H1 (cell line): ENCODE measurements around the gene SHCBP1L. TPM values are rescaled to one million over a fixed set of nuclear protein-coding genes. Genes with fewer than 3 reads are reported as not detected.

Source experiments
- CTCF ChIA-PET: fragments of 300-600 bp; sonication (Branson Sonifier 250); formaldehyde crosslinking; loops from one replicate; lab custom pipeline; 2021; ENCODE audit not compliant: partially characterized antibody; lab: Charles Lee
- POLR2A ChIA-PET: fragments of 300-600 bp; sonication (Branson Sonifier 250); formaldehyde crosslinking; loops from one replicate; lab custom pipeline; 2021; ENCODE audit warnings: inconsistent platforms; ENCODE audit not compliant: partially characterized antibody; lab: Charles Lee
- DNase-seq, 2 experiments: peaks; one replicate each; pipeline versions ENCODE4 v3.0.0 to v3.0.0-alpha.2; 2010 to 2022; ENCODE audit warnings: low spot score in 2 of 2, low read depth in 1 of 2, mixed read lengths in 1 of 2
- FAIRE-seq: peaks from 2 replicates; lab custom pipeline; 2011; peaks lifted over from hg19 to GRCh38; lab: Jason Lieb, UNC
- H2AFZ ChIP-seq: 2 replicates; pipeline ENCODE4 v1.8.1; 2012; ENCODE audit warnings: low read length, inconsistent platforms
- H2AK5ac ChIP-seq: 2 replicates; pipeline ENCODE4 v1.6.1; 2013; ENCODE audit warnings: low read depth, low read length
- H2BK120ac ChIP-seq: replicated peaks from 2 replicates; pipeline ENCODE3; 2013; ENCODE audit warnings: low read depth, low read length, inconsistent platforms
- H2BK12ac ChIP-seq: 2 replicates; pipeline ENCODE4 v1.6.1; 2013; ENCODE audit warnings: low read depth, low read length
- H2BK15ac ChIP-seq: 2 replicates; pipeline ENCODE4 v1.6.1; 2013; ENCODE audit warnings: low read length
- H2BK20ac ChIP-seq: 2 replicates; pipeline ENCODE4 v1.6.1; 2013; ENCODE audit warnings: low read length
- H2BK5ac ChIP-seq: 2 replicates; pipeline ENCODE4 v1.6.1; 2013; ENCODE audit warnings: low read depth, low read length
- H3K14ac ChIP-seq: 2 replicates; pipeline ENCODE4 v1.6.1; 2013; ENCODE audit warnings: inconsistent platforms; ENCODE audit not compliant: insufficient read length
- H3K18ac ChIP-seq: 2 replicates; pipeline ENCODE4 v1.6.1; 2013; ENCODE audit warnings: low read length; ENCODE audit errors: extremely low read depth
- H3K23ac ChIP-seq: 2 replicates; pipeline ENCODE4 v1.6.1; 2013; ENCODE audit warnings: inconsistent platforms; ENCODE audit not compliant: insufficient read length
- H3K23me2 ChIP-seq: 2 replicates; pipeline ENCODE4 v1.6.1; 2013; ENCODE audit warnings: low read depth, low read length
- H3K27ac ChIP-seq: 2 replicates; pipeline ENCODE4 v1.6.1; 2011; ENCODE audit warnings: low read depth, low read length, inconsistent platforms
- H3K27me3 ChIP-seq, 4 experiments: replicated peaks in 1 of 4; 1 replicate in 1 of 4; 2 replicates in 3 of 4; pipeline versions ENCODE4 v1.6.1 to v1.8.1; 2011 to 2013; ENCODE audit warnings: low read length in 3 of 4, mild to moderate bottlenecking in 3 of 4, inconsistent platforms in 2 of 4, mixed read lengths in 2 of 4, moderate library complexity in 1 of 4; ENCODE audit not compliant: control insufficient read depth in 3 of 4, insufficient read depth in 3 of 4; ENCODE audit errors: extremely low read depth in 1 of 4
- H3K36me3 ChIP-seq, 4 experiments: 2 replicates each; pipeline versions ENCODE4 v1.6.1 to v1.8.1; 2011 to 2013; ENCODE audit warnings: mild to moderate bottlenecking in 4 of 4, low read length in 3 of 4, moderate library complexity in 2 of 4, control low read depth in 1 of 4, inconsistent platforms in 1 of 4; ENCODE audit not compliant: insufficient read depth in 4 of 4, control insufficient read depth in 2 of 4
- H3K4ac ChIP-seq: replicated peaks from 2 replicates; pipeline ENCODE3; 2013; ENCODE audit warnings: low read length, low read depth, mixed read lengths, inconsistent platforms; ENCODE audit not compliant: insufficient read length
- H3K4me1 ChIP-seq, 4 experiments: replicated peaks in 1 of 4; 1 replicate in 1 of 4; 2 replicates in 3 of 4; pipeline versions ENCODE4 v1.6.1 to v1.8.1; 2011 to 2013; ENCODE audit warnings: low read length in 3 of 4, inconsistent platforms in 2 of 4, mixed read lengths in 1 of 4; ENCODE audit not compliant: insufficient read depth in 4 of 4, control insufficient read depth in 3 of 4
- H3K4me2 ChIP-seq, 2 experiments: 2 replicates each; pipeline versions ENCODE4 v1.6.1 to v1.8.1; 2011 to 2013; ENCODE audit warnings: low read depth in 2 of 2, low read length in 2 of 2, control low read depth in 1 of 2, inconsistent platforms in 1 of 2, mild to moderate bottlenecking in 1 of 2; ENCODE audit not compliant: insufficient read depth in 1 of 2
- H3K4me3 ChIP-seq, 4 experiments: fragments of 200-600, 300-600 bp in 1 of 4; sonication (generic), shearing (Covaris generic), sonication (Bioruptor Twin) in 1 of 4; 2 replicates each; pipeline versions ENCODE4 v1.5.1 to v1.8.1; 2011 to 2016; ENCODE audit warnings: low read length in 4 of 4, low read depth in 3 of 4, control low read depth in 2 of 4, inconsistent platforms in 2 of 4, mild to moderate bottlenecking in 2 of 4, mixed read lengths in 1 of 4, moderate library complexity in 1 of 4; ENCODE audit not compliant: insufficient read depth in 2 of 4; ENCODE audit errors: extremely low read depth in 1 of 4
- H3K56ac ChIP-seq: replicated peaks from 2 replicates; pipeline ENCODE3; 2013; ENCODE audit warnings: low read depth, mild to moderate bottlenecking, mixed read lengths, low read length, inconsistent platforms; ENCODE audit not compliant: insufficient read length
- H3K79me1 ChIP-seq: 2 replicates; pipeline ENCODE4 v1.6.1; 2013; ENCODE audit warnings: low read depth, low read length, control low read depth
- H3K79me2 ChIP-seq, 2 experiments: 2 replicates each; pipeline versions ENCODE4 v1.6.1 to v1.8.1; 2012 to 2013; ENCODE audit warnings: low read length in 2 of 2, mild to moderate bottlenecking in 2 of 2, inconsistent platforms in 1 of 2; ENCODE audit not compliant: insufficient read depth in 2 of 2, control insufficient read depth in 1 of 2
- H3K9ac ChIP-seq, 4 experiments: replicated peaks in 1 of 4; 1 replicate in 1 of 4; 2 replicates in 3 of 4; pipeline versions ENCODE4 v1.6.1 to v1.8.1; 2011 to 2013; ENCODE audit warnings: low read depth in 3 of 4, low read length in 3 of 4, control low read depth in 2 of 4, mild to moderate bottlenecking in 2 of 4, moderate library complexity in 2 of 4, inconsistent platforms in 1 of 4; ENCODE audit errors: extremely low read depth in 1 of 4
- H3K9me3 ChIP-seq, 2 experiments: 2 replicates each; pipeline versions ENCODE4 v1.6.1 to v1.8.1; 2012 to 2013; ENCODE audit warnings: mild to moderate bottlenecking in 2 of 2, moderate library complexity in 2 of 2, control low read depth in 1 of 2, inconsistent platforms in 1 of 2, low read depth in 1 of 2, low read length in 1 of 2, mixed read lengths in 1 of 2; ENCODE audit not compliant: insufficient read depth in 2 of 2
- H4K20me1 ChIP-seq, 2 experiments: replicated peaks in 1 of 2; 2 replicates each; pipeline versions ENCODE3 to v1.8.1; 2011 to 2013; ENCODE audit warnings: inconsistent platforms in 2 of 2, low read length in 2 of 2, mild to moderate bottlenecking in 1 of 2; ENCODE audit not compliant: insufficient read depth in 2 of 2, control insufficient read depth in 1 of 2
- H4K5ac ChIP-seq: 2 replicates; pipeline ENCODE4 v1.6.1; 2013; ENCODE audit warnings: low read length, low read depth, mixed read lengths, inconsistent platforms; ENCODE audit not compliant: insufficient read length
- H4K8ac ChIP-seq: 2 replicates; pipeline ENCODE4 v1.8.0; 2013; ENCODE audit warnings: mild to moderate bottlenecking, moderate library complexity, low read length, inconsistent platforms; ENCODE audit not compliant: insufficient read depth; ENCODE audit errors: extremely low read depth
- H4K91ac ChIP-seq: replicated peaks from 2 replicates; pipeline ENCODE3; 2013; ENCODE audit warnings: low read length, mixed read lengths, inconsistent platforms; ENCODE audit not compliant: insufficient read length
- POU5F1 ChIP-seq: IDR thresholded peaks from 2 replicates; pipeline ENCODE4 v1.6.1; 2011; ENCODE audit warnings: low read depth, mild to moderate bottlenecking, low read length, moderate library complexity
- SP2 ChIP-seq: IDR thresholded peaks from 2 replicates; pipeline ENCODE4 v1.6.1; 2012; ENCODE audit warnings: mild to moderate bottlenecking, low read length, inconsistent platforms
- SRF ChIP-seq: IDR thresholded peaks from 2 replicates; pipeline ENCODE4 v1.6.1; 2011; ENCODE audit warnings: mild to moderate bottlenecking, low read depth, low read length, moderate library complexity
- WGBS, 2 experiments: shearing (Covaris generic) in 1 of 2; methylation state at CpG; one replicate each; pipeline versions ENCODE4 v1.1.6 to v1.1.7; 2013 to 2015; ENCODE audit warnings: low lambda C conversion rate in 2 of 2, mixed read lengths in 2 of 2, inconsistent platforms in 1 of 2, low coverage in 1 of 2, missing lambda C conversion rate in 1 of 2; ENCODE audit not compliant: insufficient replicate concordance in 2 of 2, insufficient coverage in 1 of 2, insufficient read length in 1 of 2; ENCODE audit errors: extremely low coverage in 1 of 2, missing lambda C conversion rate in 1 of 2; 5-methylcytosine and 5-hydroxymethylcytosine counted together
- polyA plus RNA-seq, 7 experiments: library from polyadenylated mRNA; depleted of rRNA in 3 of 7; stranded (reverse) in 5 of 7; unstranded in 2 of 7; fragments of >200 nt in 5 of 7; fragments of 200-250 nt in 2 of 7; gene quantifications; 1 replicate in 5 of 7; 2 replicates in 1 of 7; 4 replicates in 1 of 7; pipeline versions ENCODE4 v1.2.1 to v1.2.3, GENCODE V29; 2011 to 2013; ENCODE audit warnings: missing spikeins in 2 of 7, mixed read lengths in 2 of 7
- total RNA-seq: library from RNA; stranded (reverse); fragmentation: NEBNext Ultra II Directional; extraction: Animal tissue kit (Norgen Biotek cat#: 25700); gene quantifications from 2 replicates; pipeline ENCODE4 v1.2.1, GENCODE V29; 2021

The SHCBP1L gene
- total and polyA plus RNA-seq, 2 of the 8 experiments (the other 6 are each of a cell fraction or from before 2014, with no cell fraction given), result not detected

- H3K27me3 ChIP-seq, result no peaks in the 10 kb centered on the region
- DNase-seq (no peak), FAIRE-seq (no peak)
- H3K4me2 ChIP-seq, result no peak overlapping the region
- H3K27ac ChIP-seq, result no peak overlapping the region
- H3K4me3 ChIP-seq, result no peak overlapping the region
- no peak overlapping the region for H2BK120ac ChIP-seq
- no peak overlapping the region for H3K23ac ChIP-seq
- no peak overlapping the region for H3K14ac ChIP-seq
- H3K23me2 ChIP-seq, result no peaks in the 10 kb centered on the region
- H3K18ac ChIP-seq, result no peak overlapping the region
- H2BK12ac ChIP-seq, result no peak overlapping the region
- no peak overlapping the region for H2BK5ac ChIP-seq
- no peak overlapping the region for H3K9ac ChIP-seq
- H3K4ac ChIP-seq, result no peak overlapping the region
- no peak overlapping the region for H2BK15ac ChIP-seq
- no peaks in the 10 kb centered on the region for H3K79me1 ChIP-seq
- no peak overlapping the region for H4K8ac ChIP-seq
- H3K36me3 ChIP-seq, result no peaks in the 10 kb centered on the region
- TF ChIP-seq SRF, result no peak
- no peak for TF ChIP-seq POU5F1
- TF ChIP-seq SP2, result no peak
- POLR2A ChIA-PET, result no interaction called here
- H2BK20ac ChIP-seq, result no peak overlapping the region
- 85% methylated on average over 3 of the region's 3 CpGs; no CpG with 5 or more reads in 1 of the 2 experiments for WGBS, 2 experiments
- peaks cover 0 to 9% of the 10 kb centered on the region in 2 experiments; a peak in 2 of 4 replicates for H3K9me3 ChIP-seq
- no peak overlapping the region for H2AK5ac ChIP-seq
- no peak overlapping the region for H4K91ac ChIP-seq
- no peak overlapping the region for H4K5ac ChIP-seq
- CTCF ChIA-PET, result interaction anchor here (0.6 kb wide), 1 partner anchor 452 kb away, joined by 3 read pairs; no protein-coding TSS in a partner anchor
- no peak overlapping the region for H3K56ac ChIP-seq
- no peak overlapping the region for H2AFZ ChIP-seq
- peaks cover 0 to 2% (median under 1%) of the 10 kb centered on the region in 4 experiments; a peak in 1 of 7 replicates for H3K4me1 ChIP-seq
- no peaks in the 10 kb centered on the region for H3K79me2 ChIP-seq
- H4K20me1 ChIP-seq, result no peaks in the 10 kb centered on the region
Measured at GRCh38 chr1:182913401-182913800, 39.6 kb downstream of the SHCBP1L start.
